HG02970 (cell line): ENCODE results near the gene TRAM2.
A peak's percentile ranks its signal among the peaks of the same experiment; 100 is the strongest.

Source experiments
- ATAC-seq: cut with Tn5 transposase; IDR thresholded peaks from one replicate; pipeline ENCODE4 v1.9.1; 2021; ENCODE audit warnings: mild to moderate bottlenecking, moderate library complexity, moderate number of reproducible peaks; ENCODE audit not compliant: unreplicated experiment, low FRiP score

TRAM2 gene

DNA sequence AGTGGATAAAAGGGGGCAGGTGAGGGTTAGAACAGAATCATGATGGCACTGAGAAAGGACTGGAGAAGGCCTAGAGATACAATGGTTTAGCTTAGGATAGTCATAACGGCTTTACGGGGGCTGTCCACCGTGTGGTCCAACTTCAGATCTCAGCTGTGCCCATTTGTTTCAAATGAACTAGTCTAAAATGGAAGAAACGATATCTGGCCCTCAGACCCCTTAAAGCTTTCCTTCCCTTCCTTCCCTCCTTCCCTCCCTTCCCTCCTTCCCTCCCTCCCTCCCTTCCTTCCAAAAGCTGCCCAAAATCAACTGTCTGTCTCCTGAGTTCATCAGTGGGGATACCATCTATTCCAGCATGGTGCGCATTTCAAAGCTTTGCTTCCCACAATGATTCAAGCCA lies 27.9 kb downstream of the TRAM2 start:
- ATAC-seq, result no peak

DNA sequence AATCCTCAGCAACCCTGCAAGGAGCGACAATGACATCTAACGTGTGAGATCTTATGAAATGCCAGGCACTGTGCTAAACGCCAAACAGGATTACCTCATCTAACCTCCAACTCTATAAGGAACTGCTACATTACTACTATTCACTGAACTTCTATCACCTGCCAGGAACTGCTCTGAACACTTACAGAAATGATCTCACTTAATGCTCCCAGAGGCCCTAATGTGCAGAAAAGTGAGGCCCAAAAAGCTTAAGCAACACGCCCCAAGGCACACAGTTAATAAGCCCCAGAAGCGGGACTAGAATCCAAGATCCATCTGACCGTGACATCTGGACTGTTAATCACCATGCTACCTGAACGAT lies 28.5 kb downstream of the TRAM2 start:
- no peak for ATAC-seq

DNA sequence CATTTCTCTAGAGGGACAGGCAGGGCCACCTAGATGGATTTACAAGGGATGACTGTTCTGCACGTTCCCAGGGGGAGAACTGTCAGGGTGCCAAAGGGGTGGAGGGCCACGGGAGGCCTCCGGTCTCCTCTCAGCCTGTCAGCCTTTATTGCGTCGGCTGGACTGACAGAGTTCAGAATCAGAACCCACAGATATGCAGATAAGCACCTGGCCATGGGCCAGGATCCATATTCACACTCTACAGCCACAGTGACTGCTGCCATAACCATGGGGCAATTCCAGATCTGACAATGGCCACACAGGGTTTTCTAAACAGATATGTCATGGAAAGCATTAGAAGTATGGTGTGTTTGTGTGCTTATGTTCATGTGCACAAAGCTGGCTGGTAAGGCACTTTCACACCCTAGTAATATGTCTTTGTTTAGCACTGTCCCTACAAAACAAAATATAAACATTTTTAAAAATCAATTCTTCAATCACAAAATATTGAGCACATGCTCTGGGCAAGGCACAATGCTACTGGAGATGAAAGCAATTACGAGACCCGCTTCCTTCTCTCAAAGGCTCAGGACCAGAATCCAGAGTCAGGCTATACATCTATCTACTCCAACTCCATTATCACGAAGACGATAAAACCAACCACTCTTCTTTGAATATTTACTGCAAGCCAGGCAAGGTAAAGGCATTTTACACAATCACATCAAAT lies 29.1 kb downstream of the TRAM2 start:
- no peak for ATAC-seq

DNA sequence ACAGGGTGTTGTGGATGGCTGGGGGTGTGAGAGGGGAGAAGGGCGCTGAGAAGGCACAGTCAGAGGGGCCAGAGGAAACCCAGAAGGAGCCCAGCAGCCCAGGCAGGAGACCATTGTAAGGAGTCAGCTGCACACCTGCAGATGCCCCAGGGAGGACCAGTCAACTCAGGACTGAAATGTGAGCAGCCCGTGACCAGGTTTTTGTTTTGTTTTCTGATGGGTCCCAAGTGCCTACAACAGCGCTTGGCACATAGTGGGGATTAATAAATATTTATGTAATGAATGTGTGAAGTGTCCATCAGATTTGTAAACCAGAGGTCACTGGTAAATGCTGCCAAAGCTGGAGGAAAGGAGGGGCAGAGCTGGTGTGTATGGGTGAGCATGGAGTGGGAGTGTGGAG lies 30.2 kb downstream of the TRAM2 start:
- peak; percentile 74 for ATAC-seq

DNA sequence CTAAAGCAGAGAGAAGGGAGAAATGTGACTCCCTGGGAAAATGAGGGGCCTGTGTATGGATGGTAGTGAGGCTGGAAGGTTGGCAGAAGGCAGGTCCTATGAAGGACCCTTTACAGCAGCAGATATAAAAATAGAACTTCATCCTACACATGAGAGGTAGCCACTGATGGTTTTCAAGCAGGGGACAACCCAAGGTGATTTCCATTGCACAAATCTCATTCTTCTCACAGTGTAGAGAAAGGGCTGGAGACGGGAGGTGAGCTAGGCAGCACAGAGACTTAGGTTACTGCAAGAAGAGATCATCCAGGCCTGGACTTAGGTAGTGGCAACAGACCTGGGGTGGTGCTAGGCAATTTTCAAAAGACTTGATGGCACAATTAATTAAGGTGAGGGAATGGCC lies 30.7 kb downstream of the TRAM2 start:
- peak; percentile 35 for ATAC-seq

DNA sequence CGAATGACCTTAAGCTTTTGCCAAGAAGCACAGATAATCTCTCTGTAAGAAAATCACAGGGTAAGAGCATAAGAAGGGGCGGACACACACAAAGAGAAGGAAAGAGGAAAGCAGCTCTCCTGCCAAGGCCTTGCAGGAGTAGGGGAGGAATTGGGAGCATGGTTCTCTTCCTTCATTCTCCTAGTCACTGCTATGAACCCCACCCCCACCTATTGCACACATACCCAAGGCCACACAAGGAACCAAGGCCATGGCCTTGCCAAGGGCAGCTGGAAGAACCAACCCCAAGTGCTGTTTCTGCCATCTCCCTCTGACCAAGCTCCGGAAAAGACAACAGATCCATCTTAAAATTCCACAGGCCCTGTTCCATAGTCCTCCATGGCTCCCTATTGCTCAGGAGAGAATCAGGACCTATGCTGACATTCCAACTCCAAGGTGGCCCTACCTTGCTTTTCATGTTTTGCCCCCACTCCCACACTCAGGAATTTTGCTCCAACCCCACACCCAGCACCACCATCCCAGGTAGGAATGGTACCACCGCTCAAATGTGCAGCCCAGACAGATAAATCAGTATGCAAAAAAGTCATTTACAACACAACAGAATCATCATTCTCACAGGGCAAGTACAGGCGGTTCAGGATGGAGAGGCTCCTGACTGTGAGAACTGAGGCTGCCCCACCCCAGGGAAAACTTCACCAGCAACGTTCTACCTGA lies 31.3 kb downstream of the TRAM2 start:
- no peak for ATAC-seq

DNA sequence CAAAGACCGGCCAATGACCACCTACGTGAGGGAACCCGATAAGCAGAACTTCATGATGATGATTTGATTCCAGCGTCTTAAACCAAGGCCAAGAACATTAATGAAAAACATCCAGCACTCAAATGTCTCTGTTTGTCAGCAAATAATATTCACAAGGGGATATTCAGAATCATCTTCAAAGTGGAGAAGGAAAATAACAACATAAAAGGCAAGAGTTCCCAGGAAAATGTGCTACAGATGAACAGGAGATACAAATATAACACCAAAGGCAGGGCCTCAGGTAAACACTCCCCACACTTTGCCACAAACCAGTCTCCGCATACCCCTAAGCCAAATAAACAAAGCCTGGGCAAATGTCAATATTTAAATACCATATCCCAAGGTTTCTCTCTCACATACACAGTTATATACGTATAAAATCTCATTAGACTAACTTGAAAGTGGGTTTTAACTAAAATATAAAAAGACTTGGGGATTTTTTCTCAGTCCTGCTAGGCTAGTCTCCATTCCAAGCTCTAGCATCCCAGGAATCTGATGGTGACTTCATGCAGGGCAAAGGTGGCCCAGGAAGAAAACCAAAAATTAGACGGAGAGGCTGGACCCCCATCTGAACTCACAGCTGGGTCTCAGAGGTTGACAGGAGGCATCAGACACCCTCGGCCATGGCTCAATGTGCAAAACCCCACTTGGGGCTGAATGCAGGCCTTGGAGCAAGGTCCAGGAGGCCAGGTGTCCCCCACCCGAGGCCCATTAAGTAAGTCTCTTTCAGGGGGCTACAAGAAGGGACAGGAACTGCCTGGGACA lies 32.1 kb downstream of the TRAM2 start:
- no peak for ATAC-seq

DNA sequence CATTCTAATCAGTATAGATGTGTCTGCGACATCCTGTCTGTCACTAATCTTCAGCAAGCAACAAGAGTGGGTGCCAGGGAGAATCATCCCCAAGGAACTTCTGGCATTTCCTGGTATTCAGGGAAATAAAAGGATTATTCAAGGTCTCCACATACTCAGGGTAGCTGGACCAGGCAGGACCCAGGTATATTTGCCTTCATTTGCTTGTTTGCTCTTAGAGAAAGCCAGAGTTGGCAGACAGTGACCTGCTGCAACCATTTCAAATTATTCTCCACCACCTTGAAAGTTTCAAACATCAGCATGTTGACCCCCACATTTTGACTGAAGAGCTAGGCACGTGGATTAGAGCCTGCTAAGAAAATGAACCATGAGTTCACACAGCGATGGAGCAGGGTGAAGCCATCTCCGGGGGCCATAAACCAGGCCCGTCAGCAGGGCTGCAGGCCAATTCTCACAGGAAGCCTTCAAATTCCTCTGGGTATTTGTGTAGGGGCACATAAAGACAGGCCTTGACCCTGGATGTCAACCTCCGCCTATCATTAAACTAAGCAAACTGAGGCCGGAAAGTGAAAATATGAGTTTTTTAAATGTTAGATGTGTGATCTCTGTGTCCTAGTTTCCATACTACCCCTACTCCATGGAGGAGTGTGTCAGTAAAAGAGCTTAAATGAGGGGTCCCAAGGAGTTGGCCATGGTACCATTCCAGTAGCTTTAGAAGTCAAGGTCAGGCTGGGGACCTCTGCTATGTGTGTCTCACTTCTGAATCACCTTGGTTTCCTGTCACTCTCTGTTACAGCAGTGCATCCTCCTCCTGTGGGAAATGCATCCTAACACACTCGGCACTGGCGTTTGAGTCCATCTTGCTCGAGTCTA lies 32.9 kb downstream of the TRAM2 start:
- no peak for ATAC-seq

DNA sequence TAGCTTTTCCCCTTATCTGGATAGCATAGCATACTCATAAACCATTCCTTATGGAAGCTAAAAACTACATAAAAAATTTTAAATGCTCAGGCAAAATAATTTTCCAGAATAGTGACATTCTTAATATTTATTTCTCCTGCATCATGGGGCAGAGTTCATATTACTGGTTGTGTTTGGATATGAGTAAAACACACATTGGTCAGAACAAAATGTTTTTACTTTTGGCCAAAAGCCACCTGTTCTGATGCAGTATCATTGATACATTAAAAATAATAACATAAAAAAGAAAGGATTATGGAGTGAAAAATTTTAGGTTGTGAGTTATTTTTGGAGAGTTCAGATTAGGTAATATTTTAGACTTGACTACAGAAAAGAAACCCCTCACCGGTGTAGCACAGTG lies 33.6 kb downstream of the TRAM2 start:
- no peak for ATAC-seq

DNA sequence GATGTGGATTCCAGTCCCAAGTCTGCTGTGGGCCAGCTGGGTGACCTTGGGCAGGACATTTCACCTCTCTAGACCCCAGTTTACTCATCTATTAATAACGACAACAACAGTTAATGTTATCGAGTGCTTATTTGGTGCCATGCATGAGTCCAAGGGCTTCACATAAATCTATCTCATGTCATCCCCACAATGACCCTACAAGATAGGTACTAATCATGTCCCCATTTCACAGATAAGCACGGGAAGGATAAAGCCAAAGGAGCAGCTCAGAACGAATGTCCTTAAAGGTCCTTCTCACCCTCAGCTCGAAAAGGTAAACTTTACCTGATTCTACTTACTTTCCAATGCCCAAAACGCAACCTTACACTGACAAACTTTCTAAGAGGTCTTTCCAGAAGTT lies 35.7 kb downstream of the TRAM2 start:
- ATAC-seq, result no peak

DNA sequence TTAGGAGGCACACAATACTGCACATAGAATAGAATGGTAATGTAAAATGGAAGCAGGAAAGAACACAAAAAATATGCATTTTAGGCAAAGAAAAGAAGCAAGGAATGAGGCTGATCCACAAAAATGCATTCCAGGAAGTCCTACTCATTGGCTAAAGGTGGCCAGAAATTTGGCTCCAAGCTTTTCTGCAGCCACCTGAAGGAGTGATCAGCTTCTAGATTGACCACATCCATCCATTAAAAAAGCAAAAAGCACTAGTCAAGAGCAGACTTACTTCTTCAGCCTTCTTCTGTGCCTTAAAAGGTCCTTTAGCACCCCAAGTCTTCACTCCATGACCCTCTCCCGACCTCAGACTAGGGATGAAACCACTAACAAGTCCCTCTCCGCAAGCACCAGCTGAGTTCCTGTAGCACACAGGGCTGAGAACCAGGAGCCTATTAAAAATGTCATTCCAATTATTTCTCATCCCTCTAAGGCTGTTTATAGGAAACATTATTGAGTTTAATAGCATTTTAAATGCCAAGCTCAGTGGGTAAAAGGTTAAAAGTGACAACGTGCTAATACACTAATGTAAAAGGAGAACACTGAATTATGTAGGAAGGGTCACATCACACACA lies 36.5 kb downstream of the TRAM2 start:
- no peak for ATAC-seq

DNA sequence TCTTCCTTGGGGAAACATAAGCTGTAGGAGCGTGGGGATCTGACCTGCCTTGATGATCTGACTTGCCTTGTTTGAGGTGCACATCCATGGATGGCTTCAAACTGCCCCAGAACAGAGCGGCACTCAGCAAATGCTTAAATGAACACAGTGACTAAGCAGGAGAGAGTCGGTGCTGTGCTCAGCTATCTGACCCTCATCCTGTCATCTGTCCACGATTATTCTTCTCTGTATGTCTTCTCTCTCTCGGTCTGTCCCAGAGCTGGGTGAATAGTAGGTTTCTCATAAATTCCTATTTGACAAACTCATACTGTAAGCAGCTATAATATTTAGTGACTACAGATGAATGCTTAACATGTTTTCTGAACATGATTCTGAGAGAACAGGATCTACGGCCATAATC lies 37.3 kb downstream of the TRAM2 start:
- ATAC-seq, result no peak

DNA sequence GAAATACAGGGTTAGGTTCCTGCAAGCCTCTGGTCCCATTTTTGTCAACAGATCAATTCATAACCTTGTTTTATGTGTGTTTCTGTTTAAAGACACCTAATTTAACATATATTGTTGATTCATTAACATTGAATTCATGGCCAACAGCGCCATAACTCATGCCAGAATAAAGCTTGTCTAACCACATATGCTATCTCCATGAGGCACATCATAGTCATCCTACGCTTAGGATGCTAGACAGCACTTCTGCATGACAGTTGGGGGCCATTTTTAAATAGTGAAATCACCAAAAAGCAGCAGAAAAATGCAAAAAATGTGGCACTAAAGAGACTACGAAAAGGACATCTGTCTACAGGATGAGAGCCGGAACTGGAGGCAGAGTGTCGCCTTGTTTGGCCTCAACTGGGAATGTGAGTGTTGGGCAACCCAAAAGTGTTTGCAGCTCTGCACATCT lies 37.9 kb downstream of the TRAM2 start:
- ATAC-seq, result no peak

DNA sequence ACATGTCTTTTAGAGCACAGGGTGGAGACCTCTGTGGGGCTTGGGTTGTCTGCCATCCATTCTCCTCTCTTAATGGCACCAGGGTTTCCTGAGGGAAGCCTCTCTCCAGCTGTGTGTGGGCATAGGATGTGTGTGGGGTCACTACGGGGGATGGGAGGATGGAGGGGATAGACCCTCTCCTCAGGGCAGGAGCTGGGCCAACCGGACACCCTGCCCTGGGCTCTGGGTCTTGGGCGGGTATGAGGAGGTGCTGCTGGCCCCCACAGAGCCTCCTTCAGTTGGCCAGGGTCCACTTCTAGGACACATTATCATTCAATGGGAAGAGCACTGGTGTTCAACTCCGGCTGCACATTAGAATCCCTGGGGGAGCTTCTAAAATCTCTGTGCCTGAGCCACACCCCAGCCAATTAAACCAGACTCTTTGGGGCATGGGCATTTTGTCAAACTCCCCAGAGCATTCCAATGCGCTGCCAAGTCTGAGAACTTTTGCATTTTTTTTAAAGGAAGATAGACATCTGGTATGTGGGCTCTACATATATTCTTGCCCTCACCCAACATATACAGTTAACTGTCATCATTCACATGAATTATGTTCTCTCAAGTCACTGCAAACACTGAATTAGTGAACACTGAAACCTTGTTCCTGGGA lies 38.5 kb downstream of the TRAM2 start:
- ATAC-seq, result no peak

DNA sequence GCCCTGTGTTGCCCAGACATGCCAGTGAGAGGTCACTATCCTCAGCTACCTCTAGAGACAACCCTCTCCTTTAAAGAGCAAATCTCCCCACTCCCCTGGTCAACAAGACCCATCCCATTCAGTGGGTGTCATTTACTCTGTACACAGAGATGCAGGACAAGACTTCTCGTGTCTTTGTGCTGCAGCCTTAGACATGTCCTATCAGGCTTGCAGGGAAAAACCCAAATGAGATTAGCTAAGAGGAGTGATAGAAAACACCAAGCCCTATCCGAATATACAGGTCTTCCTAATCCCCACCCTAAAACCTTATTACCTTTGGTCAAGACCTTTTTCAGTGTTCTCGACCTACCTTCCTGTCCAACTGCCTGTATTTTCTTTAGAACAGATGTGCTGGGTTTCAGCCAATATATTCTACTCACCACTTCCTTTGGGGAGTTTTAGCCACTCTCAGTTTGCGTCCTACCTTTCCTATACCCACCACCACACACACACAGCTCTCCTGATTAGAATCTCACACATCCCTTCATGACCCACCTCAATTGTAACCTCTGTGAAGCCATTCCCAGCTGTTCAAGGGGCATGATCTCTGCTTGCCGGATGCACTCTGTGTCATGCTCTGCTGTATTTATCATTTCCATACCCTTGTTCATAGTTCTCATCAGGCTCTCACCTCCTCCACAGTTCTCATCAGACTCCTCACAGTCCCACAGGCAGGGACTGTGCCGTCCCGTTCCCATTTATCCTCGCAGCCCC lies 39.7 kb downstream of the TRAM2 start:
- peak; percentile 45 for ATAC-seq

DNA sequence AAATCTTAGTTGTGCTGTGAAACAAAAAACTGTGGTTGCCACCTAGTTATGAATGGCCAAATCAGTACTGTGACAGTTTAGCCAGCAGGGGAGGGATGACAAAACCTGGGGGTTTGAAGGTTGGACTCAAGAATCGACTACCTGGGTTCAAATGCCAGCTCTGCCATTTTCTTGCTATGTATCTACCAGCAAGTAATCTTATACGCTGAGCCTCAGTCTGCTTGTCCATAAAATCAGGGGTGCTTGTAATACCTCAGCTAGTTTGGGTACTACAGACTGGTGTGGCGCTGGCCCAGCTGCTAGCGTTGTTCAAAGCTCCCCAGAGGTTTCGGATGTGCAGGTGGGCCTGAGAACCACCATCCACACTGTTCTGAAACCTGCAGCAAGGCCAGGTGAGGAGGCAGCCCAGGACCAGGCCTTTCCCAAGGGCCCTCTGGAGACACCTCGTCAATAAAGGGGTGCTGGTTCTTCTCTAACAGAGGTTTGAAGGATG lies 40.4 kb downstream of the TRAM2 start:
- peak; percentile 30 for ATAC-seq

DNA sequence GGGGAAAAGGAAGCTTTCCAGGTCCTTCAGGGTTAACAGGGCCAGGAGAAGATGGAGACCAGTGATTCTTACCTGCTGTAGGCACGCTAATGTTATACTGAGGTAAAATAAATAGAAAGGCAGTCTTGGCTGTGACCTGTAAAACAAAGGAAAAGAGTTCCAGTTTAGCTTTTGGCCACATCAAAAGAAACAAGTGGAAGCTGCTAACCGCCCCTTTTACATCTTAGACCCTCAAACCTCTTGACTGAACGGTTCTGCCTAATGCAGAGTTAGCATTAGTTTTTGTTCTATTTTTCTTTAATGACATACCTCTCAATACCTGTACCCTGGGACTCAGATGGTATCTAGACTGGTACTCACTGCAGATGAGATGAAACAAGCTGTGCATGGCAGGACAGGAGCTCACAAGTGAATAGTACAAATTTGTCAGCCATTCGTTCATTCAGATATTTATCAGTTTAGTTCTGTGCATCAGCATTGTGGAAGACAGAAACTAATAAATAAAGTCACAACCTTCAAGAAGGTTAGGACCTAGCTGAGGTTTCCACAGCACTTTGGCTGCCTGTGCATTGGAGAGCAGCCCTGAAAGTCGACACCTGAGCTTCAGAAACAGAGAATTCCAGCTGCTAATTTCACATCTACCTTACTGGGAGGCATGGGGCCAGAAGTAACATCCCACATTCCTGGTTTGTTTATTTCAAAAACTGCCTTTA lies 41.0 kb downstream of the TRAM2 start:
- ATAC-seq, result no peak

DNA sequence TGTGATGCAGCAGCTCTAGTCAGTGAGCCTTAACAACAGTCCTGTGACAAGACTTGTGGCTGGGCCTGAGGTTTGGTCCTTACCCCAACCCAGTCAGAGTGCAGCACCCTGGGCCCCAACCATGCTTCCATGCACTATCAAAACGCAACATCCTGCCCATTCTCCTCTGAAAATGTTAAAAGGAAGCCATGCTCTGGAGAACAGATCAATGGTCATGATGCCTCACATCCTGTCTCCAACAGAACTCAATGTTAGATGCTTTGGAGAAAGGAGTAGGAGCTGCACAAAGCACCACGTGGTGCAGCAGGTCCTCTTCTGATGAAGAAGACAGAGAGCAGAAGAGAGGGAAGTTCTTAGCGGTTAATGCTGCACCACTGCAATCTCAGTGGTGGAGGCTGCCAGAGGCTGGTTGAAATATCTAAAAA lies 41.9 kb downstream of the TRAM2 start:
- no peak for ATAC-seq
